GM10847 (cell line): ENCODE results near the gene SPATA32.

ENCODE experiments used
- POLR2A ChIP-seq: IDR thresholded peaks from 2 replicates; pipeline ENCODE4 v1.6.1; 2011; ENCODE audit not compliant: insufficient read length; ENCODE audit errors: extremely low read depth

SPATA32 gene

DNA sequence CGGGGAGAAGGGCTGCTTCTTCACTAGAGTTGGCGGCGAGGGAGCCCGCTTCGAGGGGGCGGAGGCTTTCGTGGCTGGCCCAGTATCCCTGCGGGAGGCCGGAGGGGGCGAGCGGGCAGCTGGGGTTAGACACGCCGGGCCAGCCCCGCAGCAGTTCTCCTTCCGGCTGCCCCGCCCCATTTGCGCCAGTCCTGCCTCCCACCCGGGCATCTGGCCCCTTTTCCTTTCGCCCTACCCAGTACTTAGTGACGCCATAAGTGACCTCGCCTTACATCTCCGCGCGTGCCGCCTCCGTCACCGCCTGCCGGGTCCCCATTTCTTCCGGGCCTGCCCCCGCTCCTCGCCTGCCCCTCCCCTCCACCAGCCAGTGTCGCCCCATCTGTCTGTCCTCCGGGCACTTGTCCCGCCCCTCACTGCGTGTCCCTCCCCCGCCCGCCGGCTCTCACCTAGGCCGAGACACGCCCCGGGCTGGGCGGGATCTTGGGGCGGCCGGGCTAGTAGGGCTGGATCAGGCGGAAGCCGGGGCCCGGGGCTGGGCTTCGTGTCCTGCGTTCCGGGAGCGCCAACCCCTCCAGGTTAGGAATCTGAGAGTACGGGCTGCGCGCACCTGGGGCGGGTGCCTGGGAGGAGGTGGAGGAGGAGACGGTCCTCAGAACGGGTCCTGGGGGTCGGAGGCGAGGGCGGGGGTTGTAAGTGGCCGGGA lies 14.3 kb downstream of the SPATA32 start:
- TF ChIP-seq POLR2A: peak; percentile 57

- no peak for TF ChIP-seq POLR2A
Measured at GRCh38 chr17:45246861-45247428, 14.9 kb downstream of the SPATA32 start.

GRCh38 chr17:45246338-45246737 lies 15.6 kb downstream of the SPATA32 start:
- TF ChIP-seq POLR2A: no peak

GRCh38 chr17:45244725-45245656 lies 16.9 kb downstream of the SPATA32 start:
- TF ChIP-seq POLR2A: no peak

GRCh38 chr17:45243750-45244149 lies 18.1 kb downstream of the SPATA32 start:
- TF ChIP-seq POLR2A: no peak

- no peak for TF ChIP-seq POLR2A
Measured at GRCh38 chr17:45242029-45242414, 19.9 kb downstream of the SPATA32 start.

GRCh38 chr17:45241328-45242028 lies 20.4 kb downstream of the SPATA32 start:
- TF ChIP-seq POLR2A: no peak

GRCh38 chr17:45240905-45241327 lies 21.0 kb downstream of the SPATA32 start:
- TF ChIP-seq POLR2A: no peak

GRCh38 chr17:45238155-45238774 lies 23.6 kb downstream of the SPATA32 start:
- no peak for TF ChIP-seq POLR2A

GRCh38 chr17:45237686-45238085 lies 24.2 kb downstream of the SPATA32 start:
- no peak for TF ChIP-seq POLR2A

GRCh38 chr17:45236282-45236606 lies 25.6 kb downstream of the SPATA32 start:
- no peak for TF ChIP-seq POLR2A

DNA sequence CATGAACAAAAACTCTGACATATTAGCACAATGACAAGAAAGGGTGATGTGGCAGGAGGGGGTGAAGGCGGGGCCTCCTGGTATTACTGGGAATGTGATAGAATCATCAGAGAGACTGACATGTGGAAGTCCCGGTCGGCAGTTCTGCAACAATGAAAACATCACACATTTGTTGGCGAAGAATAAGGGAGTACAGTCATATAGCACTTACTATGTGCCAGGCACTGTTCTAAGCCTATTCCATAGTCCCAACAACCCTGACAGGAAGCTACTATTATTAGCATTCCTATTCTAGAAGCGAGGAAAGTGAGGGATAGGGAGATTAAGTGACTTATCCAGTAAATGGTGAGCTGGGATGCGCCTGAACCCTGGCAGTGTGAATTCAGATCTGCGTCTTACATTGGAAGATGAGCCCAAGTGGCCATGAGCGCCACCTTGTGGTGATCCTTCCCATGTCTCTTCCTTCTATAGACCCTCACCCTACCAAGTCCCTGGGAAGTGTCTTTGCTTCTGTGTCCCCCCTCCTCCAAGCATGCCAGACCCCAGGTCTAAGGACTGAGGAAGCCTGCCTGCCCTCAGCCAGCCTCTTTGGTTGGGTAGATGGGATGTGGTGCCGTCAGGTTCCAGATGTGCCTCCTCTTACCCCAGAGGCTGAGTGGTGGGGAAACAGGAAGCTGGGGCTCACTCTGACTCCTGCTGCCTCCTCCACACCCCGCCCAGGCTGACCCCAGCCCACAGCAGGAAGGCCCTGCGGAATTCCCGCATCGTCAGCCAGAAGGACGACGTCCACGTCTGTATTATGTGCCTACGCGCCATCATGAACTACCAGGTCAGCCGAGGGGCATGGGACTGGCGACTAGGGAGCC lies 26.2 kb downstream of the SPATA32 start:
- TF ChIP-seq POLR2A: no peak

DNA sequence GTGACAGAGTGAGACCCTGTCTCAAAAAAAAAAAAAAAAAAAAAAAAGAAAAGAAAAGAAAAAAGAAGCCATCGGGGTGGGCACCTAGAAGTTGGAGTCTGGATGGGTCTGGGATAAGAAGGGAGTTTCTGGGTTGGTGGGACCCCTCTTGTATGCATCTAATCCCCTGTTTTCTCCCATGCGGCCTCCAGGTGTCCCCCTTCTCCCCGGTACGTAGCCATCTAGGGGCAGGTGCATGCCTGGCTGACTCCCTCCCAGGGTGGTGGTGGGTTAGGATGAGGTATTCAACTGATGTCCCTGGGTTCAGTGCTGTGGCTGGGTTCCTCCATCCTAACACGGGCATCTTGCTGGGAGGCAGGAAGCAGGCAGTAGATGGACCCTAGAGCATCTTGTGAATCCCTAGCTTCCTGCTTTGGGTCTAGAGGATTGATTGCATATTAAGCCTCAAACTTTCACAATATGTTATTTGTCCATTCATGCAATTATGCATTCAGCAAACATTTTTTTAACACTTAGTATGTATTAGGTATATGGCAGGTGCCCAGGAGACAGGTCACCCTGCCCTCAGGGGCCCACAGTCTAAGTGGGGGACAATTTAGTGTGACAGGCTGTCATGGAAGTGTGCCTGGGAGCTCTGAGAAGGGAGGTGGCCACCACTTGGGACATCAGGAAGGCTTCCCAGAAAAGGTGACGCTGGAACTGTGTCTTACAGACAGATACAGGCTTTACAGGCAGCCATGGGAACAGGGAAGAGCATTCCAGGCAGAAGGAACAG lies 27.1 kb downstream of the SPATA32 start:
- no peak for TF ChIP-seq POLR2A
